HCEC 1CT (cell line): ENCODE measurements around the gene SERPINB2.
"Not testable (repeated sequence)": the region's sequence is repeated elsewhere in the genome, so short reads cannot be mapped to it uniquely, and the experiment has no call there.

Source experiments
- DNase-seq: peaks from one replicate; pipeline ENCODE4 v3.0.0-alpha.2; 2017

SERPINB2 gene

DNA sequence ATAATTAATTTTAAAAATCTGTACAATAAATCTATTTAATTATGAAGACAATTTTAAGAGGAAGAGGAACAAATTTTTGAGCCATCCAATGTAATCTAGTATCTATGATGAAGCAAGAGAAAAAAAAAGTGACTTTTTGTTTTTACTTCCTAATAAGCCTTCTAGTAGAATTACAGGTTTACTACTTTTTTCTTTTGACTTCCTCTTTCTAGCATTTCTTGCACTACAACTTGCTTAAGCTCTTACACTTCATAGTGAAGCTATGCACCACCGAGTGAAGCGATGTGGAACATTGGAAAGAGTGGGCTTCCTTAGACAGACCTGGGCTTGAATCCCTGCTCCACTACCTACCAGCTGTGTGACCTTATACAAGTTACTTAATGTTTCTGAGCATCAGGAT is 2.1 kb downstream of the SERPINB2 start:
- DNase-seq: no peak

DNA sequence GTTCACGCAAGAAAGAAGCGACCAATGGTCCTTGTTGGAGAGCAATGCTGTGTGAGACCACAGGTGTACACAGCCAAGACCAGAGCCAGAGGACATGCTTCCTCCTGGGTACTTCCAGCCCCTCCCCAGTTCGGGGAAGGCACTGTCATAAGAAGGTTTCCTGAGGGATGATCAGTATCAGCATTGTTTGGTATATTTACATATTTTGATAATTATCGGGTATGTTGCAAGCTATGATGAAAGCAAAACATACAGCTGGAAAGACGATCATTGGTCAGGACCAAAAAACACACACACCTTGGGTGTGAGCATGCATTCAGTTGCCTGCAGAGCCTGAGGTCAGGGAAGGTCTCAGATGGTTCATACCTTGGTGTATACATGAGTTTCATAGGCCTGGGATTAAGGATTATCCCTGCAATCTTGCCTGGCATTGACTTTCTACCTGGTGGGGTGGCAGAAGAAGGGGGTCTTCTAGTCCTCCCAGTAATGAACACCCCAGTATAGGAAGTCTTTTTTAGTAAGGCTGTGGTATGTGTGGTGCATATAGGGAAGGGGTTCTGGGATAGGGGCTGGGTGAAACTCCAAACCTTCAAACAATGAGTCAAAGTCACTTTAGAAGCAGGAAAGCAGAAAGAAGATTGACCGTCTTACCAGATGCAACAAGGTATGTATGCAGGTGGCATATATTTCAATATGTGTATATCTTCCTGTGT is 2.9 kb downstream of the SERPINB2 start:
- no peak for DNase-seq

DNA sequence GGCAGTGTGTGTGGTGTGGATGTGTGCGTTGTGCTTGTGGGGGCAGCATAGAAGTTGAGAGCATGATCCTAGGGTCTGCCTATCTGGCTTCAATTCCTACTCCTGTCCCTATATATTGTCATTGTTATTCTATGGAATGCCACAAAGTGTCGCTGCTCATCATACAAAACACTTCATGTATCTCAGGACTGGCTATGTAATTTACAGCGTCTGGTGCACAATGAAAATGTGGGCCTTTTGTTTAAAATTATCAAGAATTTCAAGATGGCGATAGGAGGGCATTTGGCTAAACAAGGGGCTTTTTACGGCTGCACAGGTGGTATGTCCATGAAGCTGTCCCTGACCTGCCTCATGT is 3.4 kb downstream of the SERPINB2 start:
- DNase-seq: peak; percentile 14

DNA sequence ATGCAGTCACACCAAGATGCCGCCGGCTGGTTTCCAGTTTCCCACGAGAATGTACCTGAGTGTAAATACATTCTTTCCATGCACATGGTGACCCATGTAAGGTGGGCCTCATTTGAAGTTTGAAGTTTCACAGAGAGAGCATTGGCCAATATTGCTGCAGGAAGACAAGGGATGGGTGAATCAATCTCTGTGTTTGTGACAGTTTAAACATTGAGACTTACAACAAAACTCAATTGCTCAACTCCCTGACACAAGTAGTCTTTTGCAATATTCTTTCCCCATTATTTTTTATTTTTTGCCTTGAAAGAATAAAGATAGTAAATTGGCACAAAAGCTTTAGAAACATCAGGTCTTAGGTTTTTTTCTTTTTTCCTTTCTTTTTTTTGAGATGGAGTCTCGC is 5.1 kb downstream of the SERPINB2 start:
- DNase-seq: peak; percentile 17

DNA sequence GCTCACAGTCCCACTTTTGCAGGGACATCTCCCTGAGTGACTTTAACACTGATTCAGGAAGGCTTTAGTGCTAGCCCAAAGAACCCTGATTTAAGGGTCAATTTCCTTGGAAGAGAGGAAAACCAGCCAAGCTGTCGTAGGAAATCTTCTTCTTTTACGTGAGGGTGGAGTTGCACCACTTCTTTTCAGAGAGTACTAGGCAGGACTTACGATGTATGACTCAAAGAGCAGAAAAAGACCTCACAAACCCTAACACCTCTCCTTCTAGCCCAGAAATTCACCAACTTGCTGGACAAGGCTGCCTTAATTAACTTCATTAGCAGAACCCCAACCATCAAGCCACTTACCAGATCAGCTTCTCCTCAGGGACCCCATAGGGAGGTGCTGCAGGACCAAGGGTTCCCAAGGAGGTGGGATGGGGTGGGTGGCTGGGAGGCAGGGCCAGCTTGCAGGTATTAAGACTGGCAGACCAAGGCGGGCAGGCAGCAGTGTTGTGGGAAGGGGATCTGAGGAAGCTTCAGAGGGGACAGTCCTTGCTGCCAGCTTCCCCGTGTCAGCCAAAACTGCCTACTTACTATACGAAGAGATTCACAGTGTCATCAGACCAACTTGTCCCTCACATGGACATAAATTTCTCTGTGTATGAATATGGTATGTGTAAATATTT is 6.7 kb downstream of the SERPINB2 start:
- DNase-seq: no peak

DNA sequence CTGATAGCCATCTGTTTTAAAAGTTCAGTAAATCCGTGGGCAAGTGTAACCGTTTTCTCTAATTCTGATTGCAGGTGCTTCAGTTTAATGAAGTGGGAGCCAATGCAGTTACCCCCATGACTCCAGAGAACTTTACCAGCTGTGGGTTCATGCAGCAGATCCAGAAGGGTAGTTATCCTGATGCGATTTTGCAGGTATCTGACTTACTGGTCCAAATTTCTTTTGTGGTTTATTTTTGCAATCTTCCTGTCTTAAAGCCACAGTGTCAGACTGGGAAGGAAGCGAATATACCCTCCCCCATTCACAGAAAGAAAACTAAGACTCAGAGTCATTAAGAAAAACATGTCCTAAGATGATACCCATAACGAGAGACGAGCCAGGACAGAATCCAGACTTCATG is 7.7 kb downstream of the SERPINB2 start:
- DNase-seq: no peak

DNA sequence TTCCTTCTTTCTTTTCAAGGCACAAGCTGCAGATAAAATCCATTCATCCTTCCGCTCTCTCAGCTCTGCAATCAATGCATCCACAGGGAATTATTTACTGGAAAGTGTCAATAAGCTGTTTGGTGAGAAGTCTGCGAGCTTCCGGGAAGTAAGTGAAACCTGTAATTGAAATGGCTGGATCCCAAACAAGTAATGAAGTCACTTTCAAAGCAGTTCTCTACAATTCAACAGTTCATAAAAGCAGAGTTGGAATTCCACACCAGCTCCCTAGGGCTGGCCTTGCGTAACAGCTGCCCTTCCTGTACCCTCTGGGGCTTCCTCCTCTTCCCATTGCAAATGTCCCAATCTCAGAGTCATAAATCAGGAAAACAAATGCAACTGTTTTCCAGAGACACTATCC is 9.6 kb downstream of the SERPINB2 start:
- peak; percentile 24 for DNase-seq

DNA sequence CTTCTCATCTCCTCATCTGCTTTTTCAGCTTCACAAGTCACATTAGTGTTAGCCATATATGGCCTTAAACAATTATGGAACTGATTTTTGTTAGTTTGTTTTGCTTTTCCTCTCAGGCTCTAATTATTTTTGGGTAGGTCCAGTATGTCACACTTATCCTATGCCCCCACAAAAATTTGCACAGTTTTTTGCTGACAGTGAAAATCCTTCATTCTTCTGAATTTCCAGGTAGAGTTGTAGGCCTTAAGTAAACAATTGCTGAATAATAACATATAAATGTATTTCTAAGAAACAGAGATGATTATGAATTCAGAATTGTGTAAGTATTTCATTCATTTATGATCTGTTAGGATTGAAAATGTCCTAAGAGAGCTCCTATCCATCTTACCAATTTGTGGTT is 11.7 kb downstream of the SERPINB2 start:
- no peak for DNase-seq

DNA sequence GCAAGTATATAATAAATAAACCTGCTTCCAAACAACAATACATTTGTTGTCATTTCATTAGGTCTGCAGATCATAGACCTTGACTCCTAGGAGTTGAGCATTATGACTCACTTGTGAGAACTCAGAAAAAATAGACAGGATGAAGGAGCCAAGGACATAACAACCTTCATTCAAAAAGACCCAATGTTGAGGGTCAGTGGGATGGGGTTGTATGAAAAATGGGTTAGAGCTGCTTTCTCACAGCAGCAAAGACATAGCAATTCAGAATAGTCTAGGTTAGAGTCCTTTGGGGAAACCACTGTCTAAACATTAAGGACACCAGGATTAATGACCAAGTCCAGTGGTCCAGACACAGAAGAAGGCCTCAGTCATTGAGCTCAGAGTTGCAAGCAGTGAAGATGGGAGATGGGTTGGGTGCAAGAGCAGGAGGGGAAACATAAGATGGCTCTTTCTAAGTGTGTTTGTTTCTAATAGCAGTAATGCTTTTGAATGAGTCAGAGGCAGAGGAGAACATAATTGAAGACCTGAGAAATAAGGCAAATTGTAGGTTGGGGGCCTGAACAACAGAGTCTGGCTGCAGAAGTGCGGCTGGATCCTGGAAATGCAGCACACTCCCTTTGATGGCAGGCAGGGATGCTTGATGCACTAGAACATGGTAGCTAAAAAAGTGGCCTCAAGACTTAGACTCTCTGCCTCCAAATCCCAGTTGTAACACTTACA is 16.5 kb downstream of the SERPINB2 start:
- no peak for DNase-seq

- DNase-seq: no peak
Observed at GRCh38 chr18:63904694-63905093, 17.2 kb downstream of the SERPINB2 start.

DNA sequence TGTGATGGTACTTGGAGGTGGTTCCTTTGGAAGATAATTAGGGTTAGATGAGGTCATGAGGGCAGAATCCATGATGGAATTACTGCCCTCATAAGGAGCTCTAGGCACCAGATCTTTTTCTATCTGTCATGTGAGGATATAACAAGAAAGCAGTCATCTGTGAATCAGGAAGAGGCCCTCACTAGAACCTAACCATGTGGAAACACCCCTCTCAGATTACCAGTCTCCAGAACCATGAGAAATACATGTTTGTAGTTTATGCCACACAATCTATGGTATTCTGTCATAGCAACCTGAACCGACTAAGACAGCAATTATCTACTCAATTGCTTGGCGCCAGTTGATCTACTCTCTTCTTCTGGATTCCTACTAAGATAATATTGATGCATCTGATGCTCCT is 17.9 kb downstream of the SERPINB2 start:
- DNase-seq: no peak

GRCh38 chr18:63906056-63906455 is 18.6 kb downstream of the SERPINB2 start:
- DNase-seq: no peak

DNA sequence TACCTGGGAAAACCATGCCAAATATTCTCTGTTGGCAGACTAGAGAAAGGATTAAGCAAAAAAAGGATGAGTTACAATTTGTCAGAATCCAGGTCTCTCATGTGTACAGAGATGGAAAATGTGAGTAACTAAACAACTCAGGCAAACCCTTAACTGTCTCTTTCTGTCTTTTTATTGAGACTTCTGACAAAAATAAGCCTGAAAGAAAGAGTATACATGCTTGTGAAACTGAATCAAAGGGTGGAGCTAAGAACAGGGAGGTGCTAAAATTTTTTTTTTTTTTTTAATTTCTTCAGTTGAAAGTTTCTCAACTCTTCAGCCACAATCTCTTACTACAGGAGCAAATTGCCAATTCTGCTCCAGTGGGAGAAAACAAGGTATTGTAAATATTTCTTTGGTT is 20.2 kb downstream of the SERPINB2 start, which contains the start of gene SERPINB10:
SERPINB10 (plus strand) TSS at position 295 of the 400 bp plus-strand sequence. CDS start 7,553 bp downstream, outside the sequence.
- no peak for DNase-seq

GRCh38 chr18:63908858-63909257 is 21.4 kb downstream of the SERPINB2 start:
- DNase-seq: no peak

GRCh38 chr18:63909870-63910269 is 22.4 kb downstream of the SERPINB2 start:
- DNase-seq: no peak

DNA sequence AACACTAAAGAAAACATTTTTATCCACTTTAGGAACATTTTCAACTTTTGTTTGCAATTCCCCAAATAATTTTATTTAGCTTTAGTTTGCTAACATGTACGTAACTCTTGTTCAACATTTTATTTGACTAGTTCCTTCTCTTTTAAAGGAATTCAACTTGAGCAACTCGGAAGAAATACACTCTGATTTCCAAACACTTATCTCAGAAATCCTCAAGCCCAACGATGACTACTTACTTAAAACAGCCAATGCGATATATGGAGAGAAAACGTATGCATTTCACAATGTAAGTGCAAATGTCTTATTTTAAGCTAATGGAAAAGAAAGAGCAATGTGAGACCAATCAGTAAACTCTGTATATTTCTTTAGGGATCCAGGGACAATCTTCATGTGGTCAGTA is 30.3 kb downstream of the SERPINB2 start:
- DNase-seq: no peak

GRCh38 chr18:63922049-63922448 is 34.5 kb downstream of the SERPINB2 start:
- DNase-seq: no peak

- DNase-seq: peak; percentile 21
Observed at GRCh38 chr18:63924551-63924950, 37.0 kb downstream of the SERPINB2 start.

- no peak for DNase-seq
Observed at GRCh38 chr18:63928331-63928730, 40.8 kb downstream of the SERPINB2 start.

DNA sequence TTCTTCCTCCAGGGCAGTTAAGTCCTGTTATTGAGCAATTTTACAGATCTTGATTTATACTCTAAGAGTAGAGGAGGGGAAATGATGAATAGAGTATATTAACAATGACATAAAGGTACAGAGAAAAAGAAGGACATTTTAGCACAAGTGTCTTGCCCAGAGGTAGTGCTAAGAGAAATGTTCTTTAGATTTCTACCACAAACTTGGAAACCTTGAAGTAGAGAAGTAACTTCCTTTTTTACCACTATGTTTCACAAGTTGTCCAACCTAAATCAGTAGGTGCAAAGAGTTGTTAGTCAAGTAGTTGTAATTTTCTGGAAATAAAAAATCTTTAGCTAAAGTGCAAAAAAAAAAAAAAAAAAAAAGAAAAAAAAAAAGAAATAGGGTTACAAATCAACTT is 41.9 kb downstream of the SERPINB2 start:
- not testable (repeated sequence) for DNase-seq

DNA sequence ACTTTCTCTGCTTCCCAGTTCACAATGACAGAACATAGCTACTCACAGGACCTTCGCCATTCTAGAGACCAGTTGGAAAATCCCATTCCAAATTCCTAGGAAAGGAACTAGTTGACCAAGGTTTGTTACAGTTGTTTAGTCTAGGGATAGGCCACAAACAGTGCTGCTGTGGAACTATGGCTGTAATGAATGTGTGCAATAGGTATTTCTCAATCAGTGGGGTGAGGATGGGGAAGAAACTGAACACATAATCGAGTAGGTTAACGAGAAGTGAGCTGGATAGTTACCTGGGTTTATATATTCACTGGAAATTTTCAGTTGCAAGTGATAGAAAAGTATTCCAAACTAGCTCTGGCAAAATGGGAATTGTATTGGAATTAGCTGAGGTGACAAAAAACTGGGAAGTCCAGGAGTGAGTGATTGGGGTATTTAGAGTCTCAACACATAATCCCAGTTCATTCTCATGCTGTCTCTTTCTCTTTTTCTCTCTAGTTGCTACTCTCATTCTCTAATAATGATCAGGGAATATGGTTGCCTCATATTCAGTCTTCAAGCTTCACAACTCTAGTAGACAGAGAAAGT is 43.4 kb downstream of the SERPINB2 start:
- DNase-seq: no peak

- peak; percentile 74 for DNase-seq
Observed at GRCh38 chr18:63936156-63936931, 48.8 kb downstream of the SERPINB2 start.

- no peak for DNase-seq
Observed at GRCh38 chr18:63936932-63937393, 49.5 kb downstream of the SERPINB2 start.
